Measurements from ENCODE around the gene TULP4.
A peak's percentile ranks its signal among the peaks of the same experiment; 100 is the strongest.

Gene TULP4

GRCh38 chr6:158381214-158381613 is 68.9 kb downstream of the TULP4 start:
- H3K27ac ChIP-seq, result no peak overlapping the region
- TF ChIP-seq CTCF (IDR thresholded peaks at IDR 0.05) (no peak), ZFX (IDR thresholded peaks at IDR 0.05; ENCODE audit: borderline replicate concordance) (no peak)

- TF ChIP-seq ZFX (IDR thresholded peaks at IDR 0.05; ENCODE audit: borderline replicate concordance), result no peak
- no peak for TF ChIP-seq CTCF (IDR thresholded peaks at IDR 0.05)
- H3K27ac ChIP-seq, result no peak overlapping the region
Observed at GRCh38 chr6:158382491-158382890, 70.2 kb downstream of the TULP4 start.

DNA sequence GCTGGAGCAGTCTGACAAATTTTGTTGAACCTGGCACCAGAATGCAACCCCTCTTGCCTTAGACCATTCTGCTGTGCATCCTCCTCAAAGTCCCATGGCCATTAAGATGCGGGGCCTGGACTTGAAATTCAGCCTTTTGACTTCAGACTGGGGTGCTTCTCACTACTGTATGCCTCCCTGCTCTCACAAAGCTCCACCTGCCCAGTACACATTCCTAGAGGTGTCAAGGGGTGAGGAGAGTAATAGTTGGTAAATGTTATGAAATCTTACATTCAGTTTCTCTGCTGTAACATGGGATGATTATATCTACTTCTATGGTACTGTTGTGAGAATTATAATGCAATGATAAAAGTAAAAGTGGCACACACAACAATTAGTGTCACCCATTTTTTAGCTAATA is 70.8 kb downstream of the TULP4 start:
- no peak overlapping the region for H3K27ac ChIP-seq
- TF ChIP-seq CTCF (IDR thresholded peaks at IDR 0.05) (no peak), ZFX (IDR thresholded peaks at IDR 0.05; ENCODE audit: borderline replicate concordance) (no peak)

- no peak for TF ChIP-seq CTCF (IDR thresholded peaks at IDR 0.05)
- H3K27ac ChIP-seq, result no peak overlapping the region
Observed at GRCh38 chr6:158383542-158383941, 71.3 kb downstream of the TULP4 start.

DNA sequence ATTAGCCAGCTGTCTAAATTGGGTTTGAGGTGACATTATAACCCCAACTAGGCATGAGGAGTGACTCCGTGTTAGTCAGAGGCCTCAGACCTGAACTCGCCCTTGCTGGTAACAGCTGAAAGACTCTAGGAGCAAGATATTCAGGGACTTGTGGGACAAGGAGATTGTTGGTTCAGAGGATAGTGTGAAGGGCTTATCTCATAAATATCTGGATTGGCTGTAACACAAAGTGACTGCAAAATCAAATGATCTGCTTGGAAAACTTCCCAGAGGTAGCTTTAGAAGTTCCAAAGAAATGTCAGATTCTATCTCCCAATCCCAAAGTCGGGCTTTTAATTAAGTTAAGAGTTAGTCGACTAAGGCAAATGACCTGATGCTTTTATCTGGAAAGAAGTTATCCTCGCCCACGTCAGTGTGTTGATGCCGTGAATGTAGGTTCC is 72.4 kb downstream of the TULP4 start:
- TF ChIP-seq ZFX (IDR thresholded peaks at IDR 0.05; ENCODE audit: borderline replicate concordance), result no peak
- TF ChIP-seq CTCF (IDR thresholded peaks at IDR 0.05), result no peak
- H3K27ac ChIP-seq, result no peak overlapping the region

DNA sequence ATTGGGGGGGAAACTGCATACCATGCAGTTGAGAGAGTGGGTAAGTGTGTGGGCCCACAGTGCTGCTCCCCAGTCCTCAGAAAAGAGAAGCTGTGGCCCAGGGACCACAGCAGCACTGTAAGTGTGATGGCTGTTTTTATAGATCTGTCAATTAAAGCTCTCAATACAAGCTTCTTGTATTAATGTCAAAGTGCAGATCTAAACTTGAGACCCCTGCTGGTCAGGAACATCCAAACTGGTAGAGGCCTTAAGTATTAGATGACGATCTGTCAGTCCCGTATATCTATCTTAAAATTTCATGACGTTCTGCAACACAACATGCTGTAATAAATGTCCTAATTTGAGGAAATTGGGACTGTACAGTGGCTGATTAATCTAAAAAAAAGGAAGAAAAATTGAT is 74.8 kb downstream of the TULP4 start:
- no peak overlapping the region for H3K27ac ChIP-seq
- peak; percentile 19 for TF ChIP-seq CTCF (IDR thresholded peaks at IDR 0.05)
- no peak for TF ChIP-seq ZFX (IDR thresholded peaks at IDR 0.05; ENCODE audit: borderline replicate concordance)

DNA sequence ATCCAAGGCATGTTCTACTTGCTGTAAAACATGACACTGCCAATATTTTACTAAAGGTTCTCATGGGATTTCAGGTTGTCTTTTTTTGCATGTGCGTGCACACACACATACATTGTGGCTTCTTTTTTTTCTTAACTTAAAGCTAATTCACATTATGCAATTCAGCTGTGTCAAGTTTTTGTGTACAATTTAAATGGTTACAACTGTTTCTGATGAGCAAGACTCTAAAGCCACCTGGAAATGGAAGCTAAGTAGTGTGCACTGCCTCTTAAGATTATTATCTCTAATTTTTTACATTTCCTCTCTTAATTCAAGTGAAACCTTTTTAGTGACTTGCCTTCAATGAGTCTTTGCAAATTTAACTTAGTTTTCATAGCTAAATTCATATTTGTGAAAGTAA is 75.3 kb downstream of the TULP4 start:
- TF ChIP-seq CTCF (IDR thresholded peaks at IDR 0.05) (no peak), ZFX (IDR thresholded peaks at IDR 0.05; ENCODE audit: borderline replicate concordance) (no peak)
- H3K27ac ChIP-seq, result no peak overlapping the region
